Measurements from ENCODE around the gene OR13J1.
A peak's percentile ranks its signal among the peaks of the same experiment; 100 is the strongest.
"Not testable (repeated sequence)": the region's sequence is repeated elsewhere in the genome, so short reads cannot be mapped to it uniquely, and the experiment has no call there.

The OR13J1 gene

GRCh38 chr9:35915681-35916294 lies 45.6 kb upstream of the OR13J1 start:
- Histone ChIP-seq H2AK5ac (ENCODE audit: low read length, severe bottlenecking) (peak overlapping the region; percentile 73), H3K23ac (ENCODE audit: low read length in 2 of 2) (no peak overlapping the region), H3K79me1 (replicated peaks; ENCODE audit: low read length, poor library complexity, severe bottlenecking) (no peaks in the 10 kb centered on the region), H3K14ac (ENCODE audit: low read length in 2 of 2) (no peak overlapping the region), H3K9ac (ENCODE audit: low read length) (no peak overlapping the region), H3K4me3 (ENCODE audit: insufficient read depth in 1 of 2, low read depth in 1 of 2, low read length in 2 of 2) (no peak overlapping the region), H3K4me2 (ENCODE audit: low read length, poor library complexity, severe bottlenecking) (no peak overlapping the region), H3K9me3 (ENCODE audit: control insufficient read depth, low read length) (no peaks in the 10 kb centered on the region), H3K18ac (ENCODE audit: low read depth in 1 of 2, low read length in 2 of 2) (no peak overlapping the region), H2BK5ac (ENCODE audit: low read depth, low read length, poor library complexity, severe bottlenecking) (no peak overlapping the region), H2BK120ac (ENCODE audit: low read depth, low read length) (no peak overlapping the region), H2AFZ (ENCODE audit: low read depth, low read length) (no peak overlapping the region), H2BK15ac (ENCODE audit: low read depth, poor library complexity, severe bottlenecking) (no peak overlapping the region), H3K27ac (ENCODE audit: low read length, poor library complexity, severe bottlenecking) (no peak overlapping the region), H3K4me1 (ENCODE audit: control insufficient read depth, insufficient read depth, low read depth, low read length) (peaks cover 12% of the 10 kb centered on the region), H4K91ac (ENCODE audit: low read length) (no peak overlapping the region), H2BK12ac (ENCODE audit: low read length in 2 of 2) (no peak overlapping the region), H4K8ac (ENCODE audit: low read length) (no peak overlapping the region), H3K36me3 (ENCODE audit: control insufficient read depth in 1 of 2, insufficient read depth in 2 of 2, low read depth in 1 of 2, low read length in 2 of 2) (no peaks in the 10 kb centered on the region), H3K4ac (ENCODE audit: low read depth in 1 of 2, low read length in 2 of 2) (no peak overlapping the region), H3K27me3 (ENCODE audit: control insufficient read depth in 1 of 2, insufficient read depth in 1 of 2, low read length in 2 of 2) (no peaks in the 10 kb centered on the region)
- no peak for DNase-seq
- WGBS, result 90% methylated on average over 15 of the region's 16 CpGs

GRCh38 chr9:35914301-35914807 lies 44.2 kb upstream of the OR13J1 start:
- Histone ChIP-seq H2AFZ (ENCODE audit: low read depth, low read length) (peak overlapping the region; percentile 84), H3K18ac (ENCODE audit: low read depth in 1 of 2, low read length in 2 of 2) (peak overlapping the region in 1 of 2 experiments; percentile 52), H3K23ac (ENCODE audit: low read length in 2 of 2) (no peak overlapping the region), H2BK5ac (ENCODE audit: low read depth, low read length, poor library complexity, severe bottlenecking) (no peak overlapping the region), H4K91ac (ENCODE audit: low read length) (peak overlapping the region; percentile 79), H3K36me3 (ENCODE audit: control insufficient read depth in 1 of 2, insufficient read depth in 2 of 2, low read depth in 1 of 2, low read length in 2 of 2) (no peaks in the 10 kb centered on the region), H3K4ac (ENCODE audit: low read depth in 1 of 2, low read length in 2 of 2) (no peak overlapping the region), H2BK120ac (ENCODE audit: low read depth, low read length) (no peak overlapping the region), H3K4me1 (ENCODE audit: control insufficient read depth, insufficient read depth, low read depth, low read length) (peaks cover 20% of the 10 kb centered on the region), H3K4me2 (ENCODE audit: low read length, poor library complexity, severe bottlenecking) (no peak overlapping the region), H3K9me3 (ENCODE audit: control insufficient read depth, low read length) (no peaks in the 10 kb centered on the region), H4K8ac (ENCODE audit: low read length) (peak overlapping the region; percentile 31), H3K14ac (ENCODE audit: low read length in 2 of 2) (no peak overlapping the region), H3K4me3 (ENCODE audit: insufficient read depth in 1 of 2, low read depth in 1 of 2, low read length in 2 of 2) (no peak overlapping the region), H2BK12ac (ENCODE audit: low read length in 2 of 2) (peak overlapping the region; percentile 1 to 85), H2BK15ac (ENCODE audit: low read depth, poor library complexity, severe bottlenecking) (no peak overlapping the region), H3K27me3 (ENCODE audit: control insufficient read depth in 1 of 2, insufficient read depth in 1 of 2, low read length in 2 of 2) (no peaks in the 10 kb centered on the region), H2AK5ac (ENCODE audit: low read length, severe bottlenecking) (no peak overlapping the region), H3K79me1 (replicated peaks; ENCODE audit: low read length, poor library complexity, severe bottlenecking) (no peaks in the 10 kb centered on the region), H3K27ac (ENCODE audit: low read length, poor library complexity, severe bottlenecking) (peak overlapping the region; percentile 23), H3K9ac (ENCODE audit: low read length) (no peak overlapping the region)
- DNase-seq, result peak; percentile 46
- WGBS, result 63% methylated on average over 9 of the region's 9 CpGs

GRCh38 chr9:35913429-35913828 lies 43.2 kb upstream of the OR13J1 start:
- H3K27ac ChIP-seq (ENCODE audit: low read length, poor library complexity, severe bottlenecking); DNase-seq; H3K23ac ChIP-seq (ENCODE audit: low read length in 2 of 2); H3K14ac ChIP-seq (ENCODE audit: low read length in 2 of 2); H3K4ac ChIP-seq (ENCODE audit: low read depth in 1 of 2, low read length in 2 of 2); H4K91ac ChIP-seq (ENCODE audit: low read length); H2BK120ac ChIP-seq (ENCODE audit: low read depth, low read length); H2AK5ac ChIP-seq (ENCODE audit: low read length, severe bottlenecking); H3K27me3 ChIP-seq (ENCODE audit: control insufficient read depth in 1 of 2, insufficient read depth in 1 of 2, low read length in 2 of 2); H3K79me1 ChIP-seq (replicated peaks; ENCODE audit: low read length, poor library complexity, severe bottlenecking); H3K9me3 ChIP-seq (ENCODE audit: control insufficient read depth, low read length); H3K4me2 ChIP-seq (ENCODE audit: low read length, poor library complexity, severe bottlenecking); H3K18ac ChIP-seq (ENCODE audit: low read depth in 1 of 2, low read length in 2 of 2); H4K8ac ChIP-seq (ENCODE audit: low read length); H2BK15ac ChIP-seq (ENCODE audit: low read depth, poor library complexity, severe bottlenecking); H3K9ac ChIP-seq (ENCODE audit: low read length); H2BK5ac ChIP-seq (ENCODE audit: low read depth, low read length, poor library complexity, severe bottlenecking); H3K4me3 ChIP-seq (ENCODE audit: insufficient read depth in 1 of 2, low read depth in 1 of 2, low read length in 2 of 2); H3K36me3 ChIP-seq (ENCODE audit: control insufficient read depth in 1 of 2, insufficient read depth in 2 of 2, low read depth in 1 of 2, low read length in 2 of 2); H2AFZ ChIP-seq (ENCODE audit: low read depth, low read length); H2BK12ac ChIP-seq (ENCODE audit: low read length in 2 of 2): not testable (repeated sequence)
- H3K4me1 ChIP-seq (ENCODE audit: control insufficient read depth, insufficient read depth, low read depth, low read length), result peaks cover 29% of the 10 kb centered on the region

GRCh38 chr9:35912791-35913400 lies 42.7 kb upstream of the OR13J1 start:
- Histone ChIP-seq H3K36me3 (ENCODE audit: control insufficient read depth in 1 of 2, insufficient read depth in 2 of 2, low read depth in 1 of 2, low read length in 2 of 2) (no peaks in the 10 kb centered on the region), H3K4me2 (ENCODE audit: low read length, poor library complexity, severe bottlenecking) (no peak overlapping the region), H3K14ac (ENCODE audit: low read length in 2 of 2) (no peak overlapping the region), H2BK5ac (ENCODE audit: low read depth, low read length, poor library complexity, severe bottlenecking) (no peak overlapping the region), H3K9ac (ENCODE audit: low read length) (no peak overlapping the region), H2AFZ (ENCODE audit: low read depth, low read length) (no peak overlapping the region), H2AK5ac (ENCODE audit: low read length, severe bottlenecking) (no peak overlapping the region), H2BK15ac (ENCODE audit: low read depth, poor library complexity, severe bottlenecking) (no peak overlapping the region), H4K91ac (ENCODE audit: low read length) (peak overlapping the region; percentile 44), H3K4me1 (ENCODE audit: control insufficient read depth, insufficient read depth, low read depth, low read length) (peaks cover 32% of the 10 kb centered on the region), H2BK12ac (ENCODE audit: low read length in 2 of 2) (peak overlapping the region; percentile 0 to 7), H3K27ac (ENCODE audit: low read length, poor library complexity, severe bottlenecking) (no peak overlapping the region), H3K9me3 (ENCODE audit: control insufficient read depth, low read length) (no peaks in the 10 kb centered on the region), H4K8ac (ENCODE audit: low read length) (no peak overlapping the region), H3K18ac (ENCODE audit: low read depth in 1 of 2, low read length in 2 of 2) (no peak overlapping the region), H3K4me3 (ENCODE audit: insufficient read depth in 1 of 2, low read depth in 1 of 2, low read length in 2 of 2) (no peak overlapping the region), H3K4ac (ENCODE audit: low read depth in 1 of 2, low read length in 2 of 2) (peak overlapping the region in 1 of 2 experiments; percentile 32), H3K23ac (ENCODE audit: low read length in 2 of 2) (no peak overlapping the region), H2BK120ac (ENCODE audit: low read depth, low read length) (no peak overlapping the region), H3K79me1 (replicated peaks; ENCODE audit: low read length, poor library complexity, severe bottlenecking) (no peaks in the 10 kb centered on the region), H3K27me3 (ENCODE audit: control insufficient read depth in 1 of 2, insufficient read depth in 1 of 2, low read length in 2 of 2) (no peaks in the 10 kb centered on the region)
- 98% methylated on average over 10 of the region's 10 CpGs for WGBS
- DNase-seq, result no peak

All from mesenchymal stem cell (in vitro differentiated cells and primary cell).